GM12875 (cell line): ENCODE data around the gene PNMA8C.
"Not testable (repeated sequence)": the region's sequence is repeated elsewhere in the genome, so short reads cannot be mapped to it uniquely, and the experiment has no call there.

ENCODE experiments used
- H3K4me3 ChIP-seq: one replicate; pipeline ENCODE4 v1.5.1; 2011; ENCODE audit warnings: low read depth, low read length, control low read depth
- CTCF ChIP-seq: IDR thresholded peaks from 2 replicates; pipeline ENCODE4 v1.5.1; 2011; ENCODE audit warnings: low read depth, mild to moderate bottlenecking, control low read depth, inconsistent platforms, low read length, moderate library complexity, borderline replicate concordance; ENCODE audit not compliant: insufficient read depth

Gene PNMA8C

GRCh38 chr19:46420056-46420455, 8.7 kb downstream of the PNMA8C start:
- TF ChIP-seq CTCF, result no peak
- H3K4me3 ChIP-seq, result no peak overlapping the region

- not testable (repeated sequence) for H3K4me3 ChIP-seq
These were observed 12.7 kb downstream of the PNMA8C start for GRCh38 chr19:46415804-46416709.

- not testable (repeated sequence) for H3K4me3 ChIP-seq
These were observed 13.8 kb downstream of the PNMA8C start for GRCh38 chr19:46414899-46415298.

GRCh38 chr19:46413262-46414031, 15.3 kb downstream of the PNMA8C start, which contains the start of gene CCDC8:
Gene CCDC8 (minus strand): TSS chr19:46413564. CDS start chr19:46412810, 754 bp downstream.
- no peak within 1 kb of the TSS for H3K4me3 ChIP-seq
- no peak for TF ChIP-seq CTCF

- H3K4me3 ChIP-seq, result no peak overlapping the region
- no peak for TF ChIP-seq CTCF
These were observed 16.0 kb downstream of the PNMA8C start for GRCh38 chr19:46412650-46413261.

GRCh38 chr19:46411925-46412649, 16.6 kb downstream of the PNMA8C start:
- H3K4me3 ChIP-seq, result no peak overlapping the region
- no peak for TF ChIP-seq CTCF

GRCh38 chr19:46411088-46411924, 17.4 kb downstream of the PNMA8C start:
- TF ChIP-seq CTCF, result no peak
- H3K4me3 ChIP-seq, result no peak overlapping the region
